HG03378 (cell line): ENCODE results near the gene VWA5A.

Experiments used
- ATAC-seq: cut with Tn5 transposase; IDR thresholded peaks from one replicate; pipeline ENCODE4 v1.9.1; 2021; ENCODE audit warnings: mild to moderate bottlenecking, moderate library complexity; ENCODE audit not compliant: unreplicated experiment

Gene VWA5A, protein sequence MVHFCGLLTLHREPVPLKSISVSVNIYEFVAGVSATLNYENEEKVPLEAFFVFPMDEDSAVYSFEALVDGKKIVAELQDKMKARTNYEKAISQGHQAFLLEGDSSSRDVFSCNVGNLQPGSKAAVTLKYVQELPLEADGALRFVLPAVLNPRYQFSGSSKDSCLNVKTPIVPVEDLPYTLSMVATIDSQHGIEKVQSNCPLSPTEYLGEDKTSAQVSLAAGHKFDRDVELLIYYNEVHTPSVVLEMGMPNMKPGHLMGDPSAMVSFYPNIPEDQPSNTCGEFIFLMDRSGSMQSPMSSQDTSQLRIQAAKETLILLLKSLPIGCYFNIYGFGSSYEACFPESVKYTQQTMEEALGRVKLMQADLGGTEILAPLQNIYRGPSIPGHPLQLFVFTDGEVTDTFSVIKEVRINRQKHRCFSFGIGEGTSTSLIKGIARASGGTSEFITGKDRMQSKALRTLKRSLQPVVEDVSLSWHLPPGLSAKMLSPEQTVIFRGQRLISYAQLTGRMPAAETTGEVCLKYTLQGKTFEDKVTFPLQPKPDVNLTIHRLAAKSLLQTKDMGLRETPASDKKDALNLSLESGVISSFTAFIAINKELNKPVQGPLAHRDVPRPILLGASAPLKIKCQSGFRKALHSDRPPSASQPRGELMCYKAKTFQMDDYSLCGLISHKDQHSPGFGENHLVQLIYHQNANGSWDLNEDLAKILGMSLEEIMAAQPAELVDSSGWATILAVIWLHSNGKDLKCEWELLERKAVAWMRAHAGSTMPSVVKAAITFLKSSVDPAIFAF

DNA sequence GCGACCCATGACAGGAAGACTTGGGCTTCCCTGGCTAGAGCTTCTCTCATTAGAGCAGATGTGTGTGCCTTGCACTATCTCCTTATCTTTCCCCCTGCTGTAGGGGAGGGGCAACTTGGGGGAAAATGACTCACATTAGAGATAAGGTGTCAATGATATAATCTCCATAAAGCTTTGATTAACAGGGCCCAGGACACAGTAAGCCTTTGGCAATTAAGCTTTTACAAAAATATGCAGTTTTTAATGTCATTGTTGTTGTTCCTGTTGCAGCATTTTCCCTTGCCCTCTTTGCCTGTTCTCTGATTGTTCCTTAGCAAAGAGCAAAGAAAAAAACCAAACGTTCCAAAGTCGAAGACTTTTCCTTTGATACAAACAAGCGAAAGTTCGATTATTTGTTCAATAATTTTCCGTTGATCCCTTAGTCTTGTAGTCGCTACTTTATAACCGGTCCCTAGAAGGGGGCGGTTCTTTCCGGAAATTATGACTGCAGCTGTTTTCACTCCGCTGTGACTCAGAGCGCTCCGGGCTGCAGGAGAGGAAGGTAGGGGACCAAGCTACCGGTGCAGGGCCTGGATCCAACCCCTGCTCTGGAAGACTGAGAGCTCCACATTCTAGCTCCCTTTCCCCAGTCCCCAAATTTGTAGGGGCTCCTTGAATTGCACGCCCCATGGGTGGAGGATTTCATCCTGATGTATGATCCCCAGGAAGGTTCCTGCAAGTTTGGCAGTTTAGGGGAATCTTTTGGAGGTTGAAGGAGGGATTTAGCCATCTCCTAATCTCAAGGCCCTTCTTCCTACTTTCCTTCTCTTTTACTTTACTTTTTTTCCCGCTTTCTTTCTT is at the start of gene VWA5A:
TSS of gene VWA5A (plus strand) at position 509 of the 840 bp plus-strand sequence. CDS start 2,062 bp downstream, outside the sequence.
- peak; percentile 98 for ATAC-seq

DNA sequence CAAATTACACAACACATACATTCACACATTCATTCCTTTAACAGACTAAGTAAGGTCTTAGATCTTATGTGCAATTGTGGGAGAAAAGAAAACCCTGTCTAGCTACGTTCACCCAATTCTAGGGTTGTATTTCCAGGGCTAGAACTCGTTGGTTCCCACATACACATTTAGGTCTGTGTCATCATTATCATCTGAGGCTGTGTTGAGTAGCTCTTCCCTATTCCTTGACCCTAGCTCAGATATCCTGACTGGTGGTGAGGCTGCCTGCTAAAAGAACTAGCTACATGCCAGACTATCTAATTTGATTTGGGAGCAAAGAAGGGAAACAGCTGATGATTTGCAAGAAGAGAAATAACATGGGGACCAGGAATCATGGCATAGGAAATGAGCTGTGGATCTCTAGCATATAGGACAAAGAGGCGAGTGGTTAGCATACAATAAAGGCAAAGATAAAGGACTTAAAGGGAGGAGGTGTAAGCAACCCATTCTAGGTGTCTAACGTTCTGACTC is 46.6 kb upstream of the VWA5A start:
- no peak for ATAC-seq

DNA sequence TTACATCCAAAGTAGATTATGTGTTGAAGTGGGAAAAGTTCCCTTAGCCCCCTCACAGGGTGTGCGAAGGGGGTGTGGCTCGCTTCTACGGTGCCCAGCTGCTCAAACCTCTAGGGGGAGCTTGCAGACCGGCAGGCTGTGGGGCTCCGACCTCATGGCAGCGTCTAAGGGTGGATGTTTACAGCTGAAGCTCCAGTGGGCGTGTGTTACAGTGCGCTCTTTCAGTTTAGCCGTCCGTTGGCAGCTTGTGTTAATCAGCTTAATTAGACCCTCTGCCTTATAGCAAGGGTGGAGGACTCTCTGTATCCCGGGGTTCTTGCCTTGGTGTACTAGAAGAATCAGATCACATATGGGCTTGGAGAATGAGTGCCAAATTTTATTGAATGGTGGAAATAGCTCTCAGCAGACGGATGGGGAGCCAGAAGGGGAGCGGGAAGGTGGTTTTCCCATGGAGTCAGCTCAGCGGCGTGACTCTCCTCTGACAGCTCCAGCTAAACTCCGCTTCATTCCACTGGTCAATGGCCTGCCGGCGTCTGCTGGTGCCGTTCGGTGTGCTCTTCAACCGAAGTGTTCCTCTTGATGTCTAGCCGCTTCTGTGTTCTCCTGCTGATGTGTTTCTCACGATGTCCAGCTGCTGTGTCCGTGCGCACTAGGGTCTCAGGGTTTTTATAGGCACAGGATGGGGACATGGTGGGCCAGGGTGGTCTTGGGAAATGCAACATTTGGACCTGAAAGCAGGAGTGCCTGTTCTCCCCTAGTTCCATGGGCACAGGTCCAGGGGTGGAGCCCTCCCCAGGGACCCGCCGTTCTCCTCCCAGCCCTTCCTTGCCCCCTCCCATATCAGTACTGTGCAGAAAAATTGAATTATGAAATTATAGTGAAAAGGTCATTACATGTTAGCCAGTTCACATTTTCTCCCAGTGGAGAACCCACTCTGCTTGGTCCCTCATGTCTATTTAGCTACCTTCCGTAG is 45.5 kb upstream of the VWA5A start:
- ATAC-seq: peak; percentile 68

DNA sequence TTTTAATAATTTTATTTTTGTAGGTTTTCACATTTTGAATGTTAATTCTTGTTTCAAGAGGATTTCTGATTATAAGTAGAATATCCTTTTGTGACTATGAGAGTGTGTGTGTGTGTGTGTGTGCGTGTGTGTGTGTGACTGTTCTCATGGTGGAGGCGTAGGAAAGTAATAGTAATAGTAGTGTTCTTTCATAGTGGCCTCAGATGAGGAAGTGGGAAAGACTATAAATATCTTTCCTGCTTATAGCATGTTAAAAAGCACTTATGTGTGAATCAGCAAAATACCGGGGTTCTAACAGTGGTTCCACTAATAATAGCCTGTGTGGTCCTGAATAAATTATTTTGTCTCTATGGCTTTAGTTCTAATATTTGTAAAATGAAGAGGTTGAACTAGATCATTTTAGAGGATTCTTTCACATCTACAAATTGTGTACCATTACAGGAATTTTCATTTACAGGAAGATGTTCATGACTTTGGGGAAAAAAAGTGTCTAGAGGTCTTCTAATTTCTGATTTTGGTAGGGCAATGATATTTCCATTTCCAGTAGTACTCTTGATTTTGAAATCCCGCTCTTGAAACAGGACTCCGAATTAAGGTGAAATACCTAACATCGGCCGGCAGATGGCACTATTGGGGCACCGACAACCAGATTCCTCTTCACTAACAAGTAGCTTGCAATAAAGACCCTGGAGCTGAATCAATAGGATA is 44.2 kb upstream of the VWA5A start:
- peak; percentile 93 for ATAC-seq

DNA sequence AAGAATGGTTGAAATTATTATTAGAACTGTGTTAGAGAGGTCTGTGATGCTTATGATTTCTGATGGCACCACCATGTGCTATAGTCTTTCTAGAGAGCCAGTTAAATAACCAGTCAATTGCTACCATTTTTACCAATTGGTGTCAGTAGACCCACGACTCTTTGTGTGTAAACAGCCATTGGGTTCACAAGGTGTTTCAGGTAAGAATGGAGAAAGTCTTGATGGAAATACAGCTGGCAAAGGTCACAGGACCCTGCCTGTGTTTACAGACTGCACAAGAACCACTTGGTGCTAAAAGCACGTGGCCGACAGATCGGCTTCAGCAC is 43.7 kb upstream of the VWA5A start:
- no peak for ATAC-seq

DNA sequence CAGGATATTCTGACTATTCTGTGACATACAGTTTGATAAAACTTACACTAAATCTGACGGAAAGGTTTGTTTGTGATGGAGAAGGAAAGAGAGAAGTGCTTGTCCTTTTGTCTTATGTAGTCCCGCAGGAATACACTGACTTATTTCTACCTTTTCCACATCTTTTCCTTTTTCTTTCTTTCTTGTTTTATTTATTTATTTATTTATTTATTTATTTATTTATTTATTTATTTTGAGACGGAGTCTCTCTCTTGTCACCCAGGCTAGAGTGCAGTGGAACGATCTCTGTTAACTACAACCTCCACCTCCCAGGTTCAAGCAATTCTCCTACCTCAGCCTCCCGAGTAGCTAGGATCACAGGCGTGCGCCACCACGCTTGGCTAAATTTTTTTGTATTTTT is 43.1 kb upstream of the VWA5A start:
- ATAC-seq: no peak

DNA sequence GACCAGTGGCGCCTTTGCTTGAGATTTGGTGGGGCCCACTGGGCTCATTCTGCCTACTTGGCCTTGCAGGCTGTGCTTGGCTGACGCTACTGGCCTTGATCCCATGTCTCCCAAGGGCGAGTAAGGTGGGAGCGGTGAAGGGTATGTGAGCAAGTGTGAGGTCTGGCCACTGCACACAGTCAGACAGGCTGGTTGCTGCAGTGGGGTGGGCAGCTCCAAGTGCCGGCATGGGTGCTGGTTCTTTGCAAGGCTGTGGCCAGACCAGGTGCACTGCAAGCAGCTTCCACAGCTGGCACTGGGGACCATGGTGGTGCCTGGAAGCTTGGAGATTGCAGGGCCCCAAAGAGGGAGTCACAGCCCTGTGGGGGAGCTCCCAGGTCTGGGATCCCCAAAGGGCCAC is 40.7 kb upstream of the VWA5A start:
- no peak for ATAC-seq

DNA sequence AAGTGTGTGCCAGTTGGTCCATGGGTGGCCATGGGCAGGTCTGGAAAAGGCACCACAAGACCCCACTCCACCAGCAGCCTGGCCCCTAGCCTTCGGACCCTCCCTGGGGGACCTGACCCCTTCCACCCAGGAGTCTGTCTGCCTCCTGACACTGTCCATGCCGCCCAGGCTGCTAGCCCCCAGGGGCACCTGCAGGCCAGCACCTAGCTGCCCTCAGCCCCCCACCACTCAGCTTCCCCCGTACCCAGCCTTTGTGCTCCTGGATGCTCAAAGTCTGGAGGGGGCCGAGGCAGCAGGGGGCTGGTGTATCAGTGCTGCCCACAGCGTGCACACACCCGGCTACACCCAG is 39.8 kb upstream of the VWA5A start:
- ATAC-seq: no peak

DNA sequence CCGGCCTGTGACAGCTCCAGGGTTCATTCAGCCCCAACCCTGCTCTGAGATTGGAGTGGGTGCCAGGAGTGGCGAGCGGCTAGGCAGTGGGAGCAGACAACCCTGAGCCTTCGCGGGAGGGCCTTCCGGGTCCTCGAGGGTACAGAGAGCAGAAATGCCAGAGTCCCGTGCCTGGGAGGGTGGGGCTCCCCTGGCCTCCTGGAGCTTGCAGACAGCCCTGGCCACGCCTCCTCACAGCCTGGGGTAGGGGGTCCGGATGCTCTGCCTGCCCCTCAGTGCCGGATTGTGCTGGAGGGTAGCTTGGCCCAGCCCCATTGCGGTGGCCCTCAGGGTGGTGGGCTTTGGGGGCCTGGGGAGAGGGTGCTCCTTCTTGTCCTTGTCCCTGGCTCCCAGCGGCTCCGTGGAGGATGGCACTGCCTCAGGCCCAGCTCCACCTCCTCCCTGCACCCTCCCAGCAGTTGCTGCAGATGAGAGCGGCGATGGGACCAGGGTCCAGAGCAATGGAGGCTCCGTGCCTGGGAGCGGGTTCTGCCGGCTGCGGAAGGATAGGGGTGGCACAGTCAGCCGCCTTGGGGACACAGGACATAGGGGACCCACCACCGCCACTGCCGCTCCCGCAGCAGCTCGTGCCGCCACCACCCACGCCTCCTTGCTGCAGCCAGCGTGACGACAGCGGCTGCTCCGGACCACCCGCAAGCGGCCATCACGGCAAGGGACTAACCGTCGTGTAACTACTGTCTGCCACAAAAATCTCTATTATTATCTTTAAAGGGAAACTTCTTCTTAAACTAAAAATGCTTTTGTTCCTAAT is 39.2 kb upstream of the VWA5A start:
- no peak for ATAC-seq

DNA sequence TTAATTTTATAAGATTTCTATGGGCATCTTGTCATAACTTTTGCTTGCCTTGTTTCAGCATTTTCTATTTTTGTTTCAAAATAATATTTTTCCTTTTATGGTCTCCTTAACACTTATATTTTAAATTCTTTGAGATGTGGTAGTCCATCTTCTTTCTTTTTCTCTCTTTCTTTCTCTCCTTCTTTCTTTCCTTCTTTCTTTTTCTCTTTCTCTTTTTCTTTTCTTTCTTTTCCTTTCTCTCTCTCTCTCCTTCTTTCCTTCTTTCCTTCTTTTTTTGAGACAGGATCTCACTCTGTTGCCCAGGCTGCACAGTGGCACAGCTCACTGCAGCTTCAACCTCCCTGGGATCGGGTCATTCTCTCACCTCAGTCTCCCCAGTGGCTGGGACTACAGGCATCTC is 38.0 kb upstream of the VWA5A start:
- no peak for ATAC-seq

DNA sequence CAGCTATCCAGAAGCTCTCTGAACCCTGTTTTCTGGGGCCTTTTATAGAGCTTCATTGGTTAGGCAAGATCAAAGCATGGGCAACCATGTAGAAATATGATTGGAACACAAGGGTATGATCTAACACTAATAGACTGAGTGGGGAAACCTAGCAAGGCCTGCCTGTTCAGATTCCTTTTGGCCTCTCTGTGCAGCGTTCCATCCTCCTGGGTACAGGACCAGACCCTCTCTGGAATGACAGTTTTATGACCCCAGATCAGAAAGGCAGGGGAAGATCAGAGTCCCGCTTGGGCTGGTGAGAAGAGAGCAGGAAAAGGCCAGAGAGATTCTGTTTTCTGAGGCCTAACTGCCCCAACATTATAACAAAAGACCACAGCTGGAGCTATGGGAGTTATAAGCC is 36.7 kb upstream of the VWA5A start:
- ATAC-seq: no peak

DNA sequence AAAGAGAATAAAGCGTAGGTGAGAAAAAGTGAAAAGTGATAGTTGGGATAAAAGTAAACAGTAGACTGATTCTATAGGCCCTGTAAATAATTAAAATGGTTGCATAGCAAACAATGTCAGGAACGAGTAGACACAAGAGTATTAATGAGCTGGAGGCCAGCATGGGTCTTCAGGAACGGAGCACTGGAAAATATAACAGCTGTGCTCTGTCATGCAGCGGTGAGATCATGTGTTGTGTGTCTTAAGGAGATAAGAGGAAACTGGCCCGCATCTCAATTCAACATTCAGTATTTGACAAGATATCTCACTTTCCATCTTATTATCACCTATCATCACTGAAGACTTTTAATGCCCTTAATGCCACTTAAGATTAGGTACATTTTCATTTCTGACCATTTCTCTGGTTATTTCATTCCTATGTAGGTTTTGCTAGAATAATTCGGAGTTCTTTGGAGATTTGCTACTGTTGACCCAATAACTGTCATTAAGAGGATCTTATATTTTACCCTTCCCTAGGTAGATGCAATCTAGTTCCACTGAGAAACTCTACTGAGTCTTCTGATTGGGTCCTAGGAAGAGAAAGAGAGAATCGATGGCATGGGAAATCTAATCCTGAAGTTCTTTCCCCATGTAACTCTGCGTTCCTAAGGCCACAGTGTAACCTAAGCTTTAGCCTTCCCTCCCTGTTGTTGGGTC is 35.5 kb upstream of the VWA5A start:
- no peak for ATAC-seq

DNA sequence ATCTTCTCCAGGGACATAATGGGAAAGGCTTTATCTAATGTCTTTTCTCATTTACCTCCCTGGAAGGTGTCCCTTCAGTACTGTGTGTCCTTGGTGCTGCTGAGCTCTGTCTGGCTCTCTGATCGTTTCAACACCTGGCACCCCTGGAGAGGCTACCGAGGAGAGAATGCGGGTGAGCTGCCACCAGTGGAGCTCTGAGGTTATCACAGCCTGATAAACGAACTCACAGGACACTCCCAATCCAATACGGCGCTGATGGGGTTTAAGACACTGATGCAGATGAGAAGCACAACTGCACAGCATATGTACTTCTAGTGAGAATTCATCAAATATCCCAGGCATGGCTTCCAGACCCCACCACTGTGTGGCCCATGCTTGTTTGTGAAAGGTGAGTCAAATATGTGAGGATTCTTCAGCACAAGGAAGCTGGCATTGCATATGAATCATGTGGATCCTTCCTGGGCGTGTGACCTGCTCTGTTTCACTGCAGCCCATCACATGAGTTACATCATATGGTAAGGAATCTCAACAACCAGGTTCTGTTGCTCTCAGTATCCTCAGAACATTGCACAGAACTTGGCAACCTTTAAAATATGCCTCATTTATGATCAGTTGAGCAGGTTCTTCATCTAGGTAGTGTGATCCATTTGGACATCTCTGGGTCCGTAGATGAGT is 34.8 kb upstream of the VWA5A start:
- ATAC-seq: no peak

DNA sequence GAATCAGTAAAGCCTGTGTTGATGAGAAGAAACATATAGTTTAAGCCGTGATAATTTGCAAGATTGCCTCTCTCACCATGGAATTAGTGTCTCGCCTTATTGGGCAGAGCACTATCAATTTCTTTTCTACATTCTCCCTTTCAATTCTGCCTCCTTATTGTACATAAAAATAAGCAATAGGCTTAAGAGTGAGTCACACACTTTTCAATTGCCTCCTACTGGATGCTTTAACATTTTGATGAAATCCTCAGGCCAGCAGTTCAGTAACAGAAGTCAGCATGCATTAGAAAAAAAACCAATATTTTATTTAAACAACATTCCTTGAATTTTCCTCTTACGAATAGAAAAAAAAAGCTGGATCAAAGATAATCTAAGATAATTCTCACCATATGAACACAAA is 33.8 kb upstream of the VWA5A start:
- ATAC-seq: no peak

DNA sequence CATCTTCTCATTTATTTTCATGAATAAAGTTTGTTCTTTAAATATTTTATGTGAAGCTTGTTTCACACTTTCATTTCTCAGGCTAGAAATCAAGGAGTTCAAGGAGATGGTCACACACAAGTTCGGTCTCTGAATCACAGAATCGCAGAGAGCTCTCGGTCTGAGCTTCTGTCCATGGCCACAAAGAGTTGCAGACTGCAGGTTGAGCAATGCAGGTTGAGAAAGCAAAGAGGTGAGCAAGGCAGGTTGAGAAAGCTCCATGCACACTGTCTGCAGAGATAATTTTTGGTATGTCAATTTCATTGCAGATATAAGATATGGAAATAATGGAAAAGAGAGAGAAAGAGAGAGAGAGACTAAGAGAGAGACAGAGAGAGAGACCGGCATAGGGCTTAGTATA is 32.9 kb upstream of the VWA5A start:
- no peak for ATAC-seq

DNA sequence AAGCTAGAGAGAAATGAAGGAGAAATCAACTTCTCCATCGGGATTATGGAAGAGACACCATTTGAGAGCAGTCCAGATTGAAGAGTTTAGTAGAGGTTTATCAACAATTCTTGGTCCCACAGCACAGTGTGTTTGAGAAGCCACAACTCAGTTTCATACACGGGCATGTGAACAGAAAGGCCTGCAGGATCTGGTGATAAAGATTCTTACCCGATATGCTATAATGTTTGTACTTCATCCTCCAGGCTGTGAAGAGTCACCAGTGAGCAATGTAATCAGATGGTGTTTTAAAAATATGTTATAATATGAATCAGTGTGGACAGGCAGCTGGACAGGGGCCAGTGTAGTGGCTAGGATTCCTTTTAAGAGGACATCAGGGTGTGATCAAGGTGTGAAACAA is 29.7 kb upstream of the VWA5A start:
- no peak for ATAC-seq

DNA sequence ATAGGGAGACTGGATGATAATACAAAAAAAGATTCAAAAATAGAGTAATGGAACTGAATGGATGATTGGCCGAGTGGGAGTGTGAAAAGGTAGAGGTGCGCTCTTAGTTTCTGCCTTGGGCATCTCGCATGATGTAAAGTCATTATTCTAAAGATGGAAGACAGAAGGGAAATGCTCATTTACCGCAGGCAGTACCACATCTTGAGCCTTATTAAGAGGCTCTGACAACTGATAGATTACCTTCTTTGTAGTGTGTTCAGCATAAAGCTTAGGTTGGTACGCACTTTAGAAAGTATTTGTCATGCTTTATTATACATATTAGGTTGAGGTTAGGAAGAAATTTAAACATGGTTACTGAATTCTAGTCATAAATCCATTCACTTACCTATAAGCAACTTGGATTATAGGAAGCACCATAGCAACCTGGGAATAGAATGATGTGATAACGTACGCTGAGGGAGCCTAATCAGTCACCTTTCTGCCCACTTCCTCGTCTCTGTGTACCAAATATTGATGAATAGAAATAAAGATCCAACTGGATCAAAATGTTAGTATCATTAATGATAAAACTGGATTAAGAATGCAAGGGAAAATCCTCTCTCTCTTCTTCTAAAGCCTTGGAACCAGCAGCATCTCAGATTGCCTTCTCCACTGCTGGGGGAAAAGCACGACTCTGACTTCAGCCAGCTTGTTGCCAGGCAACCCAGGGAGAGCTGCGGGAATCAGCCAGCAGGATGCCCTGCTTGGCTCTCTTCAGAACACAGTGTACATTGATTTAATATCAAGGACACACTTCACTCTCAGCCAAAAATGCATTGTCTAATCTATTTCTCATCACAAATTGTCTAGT is 29.0 kb upstream of the VWA5A start:
- no peak for ATAC-seq
